MM.1S (cell line): ENCODE data around the gene PRR15L.

ENCODE experiments used
- DNase-seq: peaks from one replicate; pipeline ENCODE4 v3.0.0-alpha.2; 2015
- H2AFZ ChIP-seq: fragments of 300-600 bp; sonication (generic); 2 replicates; pipeline ENCODE4 v1.6.0; 2016; ENCODE audit warnings: antibody characterized with exemption, low read length
- H3F3A ChIP-seq: fragments of 300-600 bp; sonication (generic); 2 replicates; pipeline ENCODE4 v1.6.1; 2016; ENCODE audit warnings: mild to moderate bottlenecking, antibody characterized with exemption, low read length, moderate library complexity, mixed read lengths; ENCODE audit not compliant: insufficient read depth
- H3K27ac ChIP-seq: fragments of 300-600 bp; sonication (generic); 2 replicates; pipeline ENCODE4 v1.5.1; 2016; ENCODE audit warnings: mild to moderate bottlenecking, low read length
- H3K27me3 ChIP-seq: fragments of 300-600 bp; sonication (generic); replicated peaks from 2 replicates; pipeline ENCODE4 v1.6.0; 2016; ENCODE audit warnings: low read length; ENCODE audit not compliant: insufficient read depth
- H3K36me3 ChIP-seq: fragments of 300-600 bp; sonication (generic); replicated peaks from 2 replicates; pipeline ENCODE4 v1.6.1; 2016; ENCODE audit warnings: mild to moderate bottlenecking, low read length, mixed read lengths; ENCODE audit not compliant: insufficient read depth
- H3K4me1 ChIP-seq: fragments of 300-600 bp; sonication (generic); 2 replicates; pipeline ENCODE4 v1.6.1; 2016; ENCODE audit warnings: low read length, mixed read lengths
- H3K4me2 ChIP-seq: fragments of 300-600 bp; sonication (generic); 2 replicates; pipeline ENCODE4 v1.6.0; 2016; ENCODE audit warnings: low read depth, low read length
- H3K4me3 ChIP-seq: fragments of 300-600 bp; sonication (generic); 2 replicates; pipeline ENCODE4 v1.5.1; 2016; ENCODE audit warnings: low read length, mixed read lengths
- H3K79me2 ChIP-seq: fragments of 300-600 bp; sonication (generic); 2 replicates; pipeline ENCODE4 v1.6.1; 2016; ENCODE audit warnings: mixed run types, low read length, mixed read lengths
- H3K9ac ChIP-seq: fragments of 300-600 bp; sonication (generic); 2 replicates; pipeline ENCODE4 v1.6.1; 2016; ENCODE audit warnings: low read length, mixed read lengths
- H3K9me2 ChIP-seq: fragments of 300-600 bp; sonication (generic); replicated peaks from 2 replicates; pipeline ENCODE4 v1.6.1; 2016; ENCODE audit warnings: mild to moderate bottlenecking, low read length, mixed read lengths; ENCODE audit not compliant: insufficient read depth
- H3K9me3 ChIP-seq: fragments of 300-600 bp; sonication (generic); replicated peaks from 2 replicates; pipeline ENCODE4 v1.6.1; 2016; ENCODE audit warnings: mild to moderate bottlenecking, low read length, mixed read lengths; ENCODE audit not compliant: insufficient read depth
- H4K20me1 ChIP-seq: fragments of 300-600 bp; sonication (generic); 2 replicates; pipeline ENCODE4 v1.6.1; 2016; ENCODE audit warnings: mild to moderate bottlenecking, low read length, moderate library complexity, mixed read lengths; ENCODE audit not compliant: insufficient read depth
- CTCF ChIP-seq: fragments of 300-600 bp; sonication (generic); IDR thresholded peaks from 2 replicates; pipeline ENCODE4 v1.5.1; 2016; ENCODE audit warnings: antibody characterized with exemption, low read length, mixed read lengths
- EZH2 ChIP-seq: fragments of 300-600 bp; sonication (generic); optimal IDR thresholded peaks from 2 replicates; pipeline ENCODE3; 2017; ENCODE audit warnings: low read depth, mild to moderate bottlenecking, antibody characterized with exemption, low read length, mixed read lengths
- EZH2phosphoT487 ChIP-seq: fragments of 300-600 bp; sonication (generic); IDR thresholded peaks from 2 replicates; pipeline ENCODE4 v1.6.1; 2018; ENCODE audit warnings: antibody characterized with exemption, low read length

Gene PRR15L

GRCh38 chr17:47918006-47918405 lies 39.7 kb downstream of the PRR15L start:
- H3F3A ChIP-seq = 0 out of 2 replicates have a peak, but pooled peaks cover 3% of the 10 kb centered on the region
- H3K9ac ChIP-seq = no peak overlapping the region
- H3K27ac ChIP-seq = no peak overlapping the region
- no peak for TF ChIP-seq CTCF
- no peaks in the 10 kb centered on the region for H3K36me3 ChIP-seq
- H3K4me1 ChIP-seq = no peaks in the 10 kb centered on the region
- no peak for DNase-seq
- H4K20me1 ChIP-seq = no peaks in the 10 kb centered on the region
- no peaks in the 10 kb centered on the region for H3K9me2 ChIP-seq
- H3K4me3 ChIP-seq = no peak overlapping the region
- H3K27me3 ChIP-seq = no peaks in the 10 kb centered on the region
- no peaks in the 10 kb centered on the region for H3K9me3 ChIP-seq
- H3K79me2 ChIP-seq = no peaks in the 10 kb centered on the region
- no peak overlapping the region for H2AFZ ChIP-seq
- H3K4me2 ChIP-seq = no peak overlapping the region

- no peaks in the 10 kb centered on the region for H3K4me1 ChIP-seq
- no peak overlapping the region for H2AFZ ChIP-seq
- no peaks in the 10 kb centered on the region for H4K20me1 ChIP-seq
- 0 out of 2 replicates have a peak, but pooled peaks cover 3% of the 10 kb centered on the region for H3F3A ChIP-seq
- no peak for DNase-seq
- H3K4me3 ChIP-seq = no peak overlapping the region
- no peaks in the 10 kb centered on the region for H3K79me2 ChIP-seq
- no peak overlapping the region for H3K27ac ChIP-seq
- no peak overlapping the region for H3K4me2 ChIP-seq
- no peak overlapping the region for H3K9ac ChIP-seq
- H3K9me2 ChIP-seq = no peaks in the 10 kb centered on the region
- TF ChIP-seq EZH2phosphoT487 (no peak), EZH2 (no peak), CTCF (no peak)
- no peaks in the 10 kb centered on the region for H3K9me3 ChIP-seq
- H3K36me3 ChIP-seq = no peaks in the 10 kb centered on the region
- H3K27me3 ChIP-seq = no peaks in the 10 kb centered on the region
Observed at GRCh38 chr17:47917581-47917980, 40.1 kb downstream of the PRR15L start.

- Histone ChIP-seq H3K27ac (no peak overlapping the region), H3K4me1 (no peaks in the 10 kb centered on the region), H4K20me1 (no peaks in the 10 kb centered on the region; the same call in 1 of the 2 replicates), H3K4me3 (no peak overlapping the region), H3K9ac (no peak overlapping the region), H3K9me2 (no peaks in the 10 kb centered on the region), H3K36me3 (no peaks in the 10 kb centered on the region), H3K79me2 (no peaks in the 10 kb centered on the region; the same call in 1 of the 2 replicates), H2AFZ (no peak overlapping the region), H3K27me3 (no peaks in the 10 kb centered on the region), H3K4me2 (no peak overlapping the region), H3K9me3 (no peaks in the 10 kb centered on the region), H3F3A (0 out of 2 replicates have a peak, but pooled peaks cover 3% of the 10 kb centered on the region)
- no peak for TF ChIP-seq EZH2
- no peak for TF ChIP-seq CTCF
- no peak for TF ChIP-seq EZH2phosphoT487
- DNase-seq = no peak
Observed at GRCh38 chr17:47916489-47917208, 41.0 kb downstream of the PRR15L start.
